Choroid plexus epithelial cell (primary cell): ENCODE measurements around the gene GTF2H4.

ENCODE experiments used
- DNase-seq: peaks from one replicate; pipeline ENCODE4 v3.0.0-alpha.2; 2010; ENCODE audit warnings: low read depth
- H3K4me3 ChIP-seq: 2 replicates; pipeline ENCODE4 v1.5.1; 2011; ENCODE audit warnings: low read depth, mild to moderate bottlenecking, control low read depth, low read length, moderate library complexity
- CTCF ChIP-seq: conservative IDR thresholded peaks from 2 replicates; pipeline ENCODE4 v1.5.1; 2011; ENCODE audit warnings: low read depth, mild to moderate bottlenecking, control low read depth, inconsistent platforms, low read length, moderate library complexity

The GTF2H4 gene

GRCh38 chr6:30947231-30947630, 39.2 kb downstream of the GTF2H4 start:
- TF ChIP-seq CTCF: no peak
- H3K4me3 ChIP-seq: no peak overlapping the region
- no peak for DNase-seq

GRCh38 chr6:30948811-30949210, 40.8 kb downstream of the GTF2H4 start:
- TF ChIP-seq CTCF: no peak
- no peak for DNase-seq
- H3K4me3 ChIP-seq: no peak overlapping the region

- DNase-seq: no peak
- no peak overlapping the region for H3K4me3 ChIP-seq
- TF ChIP-seq CTCF: no peak
Observed at GRCh38 chr6:30951907-30952469, 44.0 kb downstream of the GTF2H4 start.

GRCh38 chr6:30954631-30955366, 46.8 kb downstream of the GTF2H4 start:
- H3K4me3 ChIP-seq: peak overlapping the region; percentile 57
- no peak for TF ChIP-seq CTCF
- no peak for DNase-seq

- TF ChIP-seq CTCF: no peak
- DNase-seq: peak; percentile 39
- peak overlapping the region; percentile 57 for H3K4me3 ChIP-seq
Observed at GRCh38 chr6:30955367-30956042, 47.5 kb downstream of the GTF2H4 start.

GRCh38 chr6:30957716-30958115, 49.7 kb downstream of the GTF2H4 start:
- no peak for TF ChIP-seq CTCF
- no peak overlapping the region for H3K4me3 ChIP-seq
- DNase-seq: no peak
